Stomach (tissue), 9 donors: ENCODE results near the gene GFER. TPM values are rescaled to one million over a fixed set of nuclear protein-coding genes. Genes with fewer than 3 reads are reported as not detected.

Experiments used
- DNase-seq, 2 donors: peaks; one replicate each; pipeline versions ENCODE4 v3.0.0 to v3.0.0-alpha.2; 2013 to 2019
- H3K27ac ChIP-seq, 5 donors: fragments of 200-600 bp in 4 of 5; sonication (generic) in 4 of 5; one replicate each; pipeline ENCODE4 v1.5.1; 2013 to 2019; ENCODE audit warnings: mild to moderate bottlenecking in 1 of 5, moderate library complexity in 1 of 5
- H3K27me3 ChIP-seq, 3 donors: fragments of 200-600 bp; sonication (generic); one replicate each; pipeline ENCODE4 v1.5.1; 2017 to 2019; ENCODE audit warnings: mixed run types in 1 of 3
- H3K36me3 ChIP-seq, 4 donors: fragments of 200-600 bp; sonication (generic); 1 replicate in 3 of 4; 2 replicates in 1 of 4; pipeline ENCODE4 v1.5.1; 2016 to 2019
- H3K4me1 ChIP-seq, 4 donors: fragments of 200-600 bp; sonication (generic); one replicate each; pipeline ENCODE4 v1.5.1; 2016 to 2019
- H3K4me3 ChIP-seq, 4 donors: fragments of 200-600 bp; sonication (generic) in 3 of 4; one replicate each; pipeline ENCODE4 v1.5.1; 2016 to 2019; ENCODE audit warnings: mild to moderate bottlenecking in 1 of 4
- H3K9me3 ChIP-seq, 4 donors: fragments of 200-600 bp; sonication (generic); one replicate each; pipeline ENCODE4 v1.5.1; 2016 to 2019
- EP300 ChIP-seq: sonication (generic); formaldehyde crosslinking; IDR thresholded peaks from one replicate; pipeline ENCODE4 v1.6.1; 2017; ENCODE audit warnings: antibody characterized with exemption
- POLR2A ChIP-seq, 4 donors: fragments of 450-650 bp; IDR thresholded peaks; one replicate each; pipeline ENCODE4 v1.6.1; 2016; ENCODE audit warnings: antibody characterized with exemption in 4 of 4, control low read depth in 2 of 4, mild to moderate bottlenecking in 1 of 4, moderate library complexity in 1 of 4
- POLR2AphosphoS5 ChIP-seq, 3 donors: sonication (generic); formaldehyde crosslinking; IDR thresholded peaks; one replicate each; pipeline ENCODE4 v1.6.1; 2016; ENCODE audit warnings: antibody characterized with exemption in 3 of 3
- WGBS, 5 donors: extraction: QIAGEN DNeasy Blood & Tissue Kit in 3 of 5; methylation state at CpG; one replicate each; pipeline versions ENCODE4 v1.1.5 to v1.1.7; 2013 to 2018; 5-methylcytosine and 5-hydroxymethylcytosine counted together
- intact Hi-C: fragments of 100-400 bp; cut with DNase I; formaldehyde crosslinking; loops from one replicate; pipeline ENCODE4 v1.15.1; 2023; ENCODE audit warnings: low total_unique reads
- polyA plus RNA-seq, 3 donors: library from polyadenylated mRNA; stranded (reverse); fragments of 200-250 nt; gene quantifications; one replicate each; pipeline ENCODE4 v1.2.3, GENCODE V29; 2013
- total RNA-seq, 5 donors: library from RNA; depleted of rRNA; stranded (reverse); fragments of >200 nt; gene quantifications; one replicate each; pipeline versions ENCODE4 v1.1.0 to v1.2.3, GENCODE V29; 2014 to 2016
- TF ChIP-seq, protein P1 (sequence below), 7 experiments: fragments of 450-650 bp in 4 of 7; fragments of 200-600 bp in 3 of 7; sonication (generic) in 3 of 7; IDR thresholded peaks; one replicate each; pipeline ENCODE4 v1.5.1; 2016 to 2019; ENCODE audit warnings: antibody characterized with exemption in 7 of 7, control low read depth in 2 of 7, mild to moderate bottlenecking in 1 of 7
- donor health status: healthy with polysubstance abuse.
- donor health status: Bipolar disorder and iron deficiency.
- donor health status: healthy.

Gene GFER
- total and polyA plus RNA-seq, 8 donors, result 3.1 to 313 (median 33.6) TPM

DNA sequence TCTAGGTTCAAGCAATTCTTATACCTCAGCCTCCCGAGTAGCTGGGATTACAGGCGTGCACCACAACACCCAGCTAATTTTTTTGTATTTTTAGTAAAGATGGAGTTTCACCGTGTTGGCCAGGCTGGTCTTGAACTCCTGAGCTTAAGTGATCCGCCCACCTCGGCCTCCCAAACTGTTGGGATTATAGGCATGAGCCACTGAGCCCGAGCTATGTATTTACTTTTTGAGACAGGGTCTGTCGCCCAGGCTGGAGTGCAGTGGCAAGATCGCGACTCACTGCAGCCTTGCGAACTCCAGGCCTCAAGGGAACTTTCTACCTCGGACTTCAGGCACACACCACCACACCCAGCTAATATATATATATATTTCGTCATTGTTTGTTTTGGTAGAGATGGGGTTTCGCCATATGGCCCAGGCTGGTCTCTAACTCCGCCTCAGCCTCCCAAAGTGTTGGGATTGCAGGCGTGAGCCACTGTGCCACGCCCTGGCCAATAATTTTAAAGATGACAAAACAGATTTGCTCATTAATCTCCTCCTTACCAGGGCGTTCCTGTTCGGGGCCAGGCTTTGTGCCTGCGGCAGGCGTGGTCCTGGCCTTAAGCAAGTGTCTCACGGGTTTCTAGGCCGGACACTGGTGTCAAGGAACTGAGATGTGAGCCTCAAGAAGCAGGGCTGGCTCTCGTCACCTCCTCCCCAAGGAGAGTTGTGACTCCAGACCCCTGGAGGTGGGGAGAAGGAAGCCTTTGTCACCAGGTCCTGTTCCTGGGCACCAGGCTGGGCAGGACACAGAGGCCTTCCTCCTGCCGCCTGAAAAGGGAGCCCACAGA is 31.3 kb downstream of the GFER start:
- intact Hi-C loops, result no loop called here
- Histone ChIP-seq H3K4me3 (no peak overlapping the region), H3K27ac (peak overlapping the region; percentile 66 to 88 (median 79)), H3K27me3 (peaks cover 15 to 28% (median 16%) of the 10 kb centered on the region in 3 donors), H3K9me3 (no peaks in the 10 kb centered on the region), H3K4me1 (peaks cover 13 to 28% (median 17%) of the 10 kb centered on the region in 4 donors), H3K36me3 (no peaks in the 10 kb centered on the region)
- DNase-seq, result peak; percentile 61 to 89
- 44 to 70% (median 59%) methylated on average over 20 to 24 of the region's 24 CpGs for WGBS, 5 donors
- no peak for TF ChIP-seq POLR2A (IDR thresholded peaks at IDR 0.05)
- peak in 2 of 3 donors; percentile 13 to 58 for TF ChIP-seq POLR2AphosphoS5 (IDR thresholded peaks at IDR 0.05)

- Histone ChIP-seq H3K36me3 (no peaks in the 10 kb centered on the region), H3K27ac (peak overlapping the region; percentile 66 to 88 (median 79)), H3K27me3 (peaks cover 20 to 34% (median 21%) of the 10 kb centered on the region in 3 donors), H3K4me1 (peaks cover 13 to 28% (median 17%) of the 10 kb centered on the region in 4 donors), H3K4me3 (no peak overlapping the region), H3K9me3 (no peaks in the 10 kb centered on the region)
- no peak for DNase-seq
- intact Hi-C loops, result no loop called here
- WGBS, 5 donors, result 68 to 79% (median 70%) methylated on average over 7 of the region's 7 CpGs
- no peak for TF ChIP-seq POLR2A (IDR thresholded peaks at IDR 0.05)
- TF ChIP-seq EP300, result no peak
- no peak for TF ChIP-seq POLR2AphosphoS5 (IDR thresholded peaks at IDR 0.05)
- TF ChIP-seq, protein P1, sequence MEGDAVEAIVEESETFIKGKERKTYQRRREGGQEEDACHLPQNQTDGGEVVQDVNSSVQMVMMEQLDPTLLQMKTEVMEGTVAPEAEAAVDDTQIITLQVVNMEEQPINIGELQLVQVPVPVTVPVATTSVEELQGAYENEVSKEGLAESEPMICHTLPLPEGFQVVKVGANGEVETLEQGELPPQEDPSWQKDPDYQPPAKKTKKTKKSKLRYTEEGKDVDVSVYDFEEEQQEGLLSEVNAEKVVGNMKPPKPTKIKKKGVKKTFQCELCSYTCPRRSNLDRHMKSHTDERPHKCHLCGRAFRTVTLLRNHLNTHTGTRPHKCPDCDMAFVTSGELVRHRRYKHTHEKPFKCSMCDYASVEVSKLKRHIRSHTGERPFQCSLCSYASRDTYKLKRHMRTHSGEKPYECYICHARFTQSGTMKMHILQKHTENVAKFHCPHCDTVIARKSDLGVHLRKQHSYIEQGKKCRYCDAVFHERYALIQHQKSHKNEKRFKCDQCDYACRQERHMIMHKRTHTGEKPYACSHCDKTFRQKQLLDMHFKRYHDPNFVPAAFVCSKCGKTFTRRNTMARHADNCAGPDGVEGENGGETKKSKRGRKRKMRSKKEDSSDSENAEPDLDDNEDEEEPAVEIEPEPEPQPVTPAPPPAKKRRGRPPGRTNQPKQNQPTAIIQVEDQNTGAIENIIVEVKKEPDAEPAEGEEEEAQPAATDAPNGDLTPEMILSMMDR (IDR thresholded peaks at IDR 0.05), result no peak
These were observed 31.9 kb downstream of the GFER start for GRCh38 chr16:2015947-2016208.

DNA sequence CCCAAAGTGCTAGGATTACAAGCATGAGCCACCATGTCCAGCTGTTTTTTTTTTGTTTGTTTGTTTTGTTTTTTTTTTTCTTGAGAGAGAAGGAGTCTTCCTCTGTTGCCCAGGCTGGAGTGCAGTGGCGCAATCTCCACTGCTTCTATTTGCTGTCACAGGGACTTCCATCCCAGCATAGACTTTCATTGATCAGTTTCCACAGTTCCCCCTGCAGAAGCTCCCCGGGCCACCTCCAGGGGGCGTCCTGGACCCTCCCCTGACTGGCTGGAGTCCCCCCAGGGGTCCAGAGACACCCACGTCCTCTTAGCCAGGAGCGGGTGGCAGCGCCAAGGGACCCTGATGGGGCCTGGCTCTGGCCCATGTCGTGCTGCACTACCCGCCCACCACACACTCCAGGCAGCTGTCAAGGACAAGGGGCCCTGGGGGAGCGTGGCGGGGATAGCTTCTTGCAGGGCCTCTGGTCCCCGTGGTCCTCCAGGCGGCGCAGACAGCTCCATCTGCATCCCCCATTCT is 32.5 kb downstream of the GFER start:
- H3K36me3 ChIP-seq, result no peaks in the 10 kb centered on the region
- H3K9me3 ChIP-seq, result no peaks in the 10 kb centered on the region
- 43 to 71% (median 56%) methylated on average over 8 to 13 of the region's 13 CpGs for WGBS, 5 donors
- TF ChIP-seq, protein P1 (IDR thresholded peaks at IDR 0.05), result no peak
- TF ChIP-seq POLR2AphosphoS5 (IDR thresholded peaks at IDR 0.05) (no peak), POLR2A (IDR thresholded peaks at IDR 0.05) (no peak), EP300 (no peak)
- peaks cover 13 to 28% (median 18%) of the 10 kb centered on the region in 4 donors for H3K4me1 ChIP-seq
- H3K27ac ChIP-seq, result peak overlapping the region in 3 of 5 donors; percentile 66 to 88 (median 79)
- no peak for DNase-seq
- intact Hi-C loops, result no loop called here
- peaks cover 20 to 40% (median 27%) of the 10 kb centered on the region in 3 donors for H3K27me3 ChIP-seq
- no peak overlapping the region for H3K4me3 ChIP-seq

- Histone ChIP-seq H3K27me3 (peaks cover 20 to 54% (median 31%) of the 10 kb centered on the region in 3 donors), H3K27ac (no peak within 1 kb of the TSS), H3K9me3 (no peaks in the 10 kb centered on the region), H3K36me3 (no peaks in the 10 kb centered on the region), H3K4me3 (peak within 1 kb of the TSS in 2 of 4 donors; percentile 22 to 37), H3K4me1 (peaks cover 25 to 46% (median 38%) of the 10 kb centered on the region in 4 donors)
- intact Hi-C loops, result no loop called here
- peak in 1 of 2 donors; percentile 74 for DNase-seq
- WGBS, 5 donors, result 1 to 5% (median 3%) methylated on average over 15 to 33 of the region's 33 CpGs
- TF ChIP-seq, protein P1 (IDR thresholded peaks at IDR 0.05), result no peak
- TF ChIP-seq POLR2AphosphoS5 (IDR thresholded peaks at IDR 0.05), result no peak
- TF ChIP-seq POLR2A (IDR thresholded peaks at IDR 0.05), result no peak
- no peak for TF ChIP-seq EP300
These were observed 35.5 kb downstream of the GFER start, which contains the start of gene NPW for GRCh38 chr16:2019518-2019920. Gene NPW, plus strand, starts transcription at chr16:2019785.
